ENCODE measurements around the gene PPP6R3.
"Not testable (repeated sequence)": the region's sequence is repeated elsewhere in the genome, so short reads cannot be mapped to it uniquely, and the experiment has no call there.

PPP6R3 gene

DNA sequence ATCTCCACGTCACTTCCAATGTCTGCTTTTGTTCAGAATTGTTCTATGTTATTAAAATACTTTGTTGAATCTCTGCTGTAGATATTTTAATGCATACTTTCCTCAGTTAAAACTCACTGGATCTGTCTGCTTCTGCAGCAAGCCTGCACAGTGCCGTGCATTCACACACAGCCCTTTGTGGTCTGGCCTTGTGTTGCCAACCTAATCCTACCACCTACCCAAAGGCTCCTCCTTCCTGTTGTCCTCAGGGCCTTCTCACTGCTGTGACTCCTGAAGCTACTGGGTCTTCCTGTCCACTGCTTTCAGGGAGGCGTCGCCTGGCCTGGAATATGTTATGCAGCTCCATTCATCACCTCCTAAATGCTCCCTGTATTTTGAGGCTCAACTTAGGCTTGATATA lies 67.0 kb downstream of the PPP6R3 start:
- ATAC-seq: no peak

DNA sequence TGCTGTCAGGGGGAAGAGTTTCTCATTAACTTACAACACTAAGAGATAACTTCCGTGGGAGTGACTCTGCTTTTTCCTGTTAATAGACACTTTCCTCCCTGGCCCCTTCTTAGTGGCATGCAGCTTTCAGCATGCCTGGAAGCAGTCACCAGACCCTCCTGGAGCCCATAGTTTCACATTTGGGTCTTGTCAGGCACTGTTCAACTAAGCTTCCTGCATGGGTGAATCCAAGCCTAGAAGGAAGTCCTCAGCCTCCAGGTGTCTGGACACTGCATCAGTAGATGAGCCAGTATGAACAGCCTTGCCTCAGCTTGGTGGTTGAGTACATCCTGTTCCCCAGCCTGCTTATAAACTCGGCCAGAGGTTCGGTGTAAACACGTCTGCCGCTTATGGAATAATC lies 68.1 kb downstream of the PPP6R3 start:
- ATAC-seq: peak in 1 of 2 donors; percentile 49

DNA sequence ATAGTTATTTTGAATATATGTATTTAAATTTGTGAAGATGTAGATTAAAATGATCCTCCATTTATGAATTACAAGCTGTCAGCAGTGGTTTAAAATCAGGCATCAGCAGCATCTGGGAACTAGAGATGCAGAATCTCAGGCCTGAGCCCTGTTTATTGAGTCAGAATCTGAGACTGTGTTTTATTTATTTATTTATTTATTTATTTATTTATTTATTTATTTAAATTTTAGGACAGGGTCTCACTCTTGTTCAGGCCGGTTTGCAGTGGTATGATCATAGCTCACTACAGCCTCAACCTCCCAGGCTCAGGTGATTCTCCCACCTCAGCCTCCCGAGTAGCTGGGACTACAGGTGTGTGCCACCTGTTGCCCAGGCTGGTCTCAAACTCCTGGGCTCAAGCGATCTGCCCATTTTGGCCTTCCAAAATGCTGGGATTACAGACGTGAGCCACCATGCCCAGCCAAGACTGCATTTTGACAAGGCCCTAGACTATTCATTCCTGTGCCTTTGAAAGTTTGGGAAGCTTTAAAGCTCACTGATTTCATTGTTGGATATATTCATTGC lies 70.7 kb downstream of the PPP6R3 start:
- no peak for ATAC-seq

DNA sequence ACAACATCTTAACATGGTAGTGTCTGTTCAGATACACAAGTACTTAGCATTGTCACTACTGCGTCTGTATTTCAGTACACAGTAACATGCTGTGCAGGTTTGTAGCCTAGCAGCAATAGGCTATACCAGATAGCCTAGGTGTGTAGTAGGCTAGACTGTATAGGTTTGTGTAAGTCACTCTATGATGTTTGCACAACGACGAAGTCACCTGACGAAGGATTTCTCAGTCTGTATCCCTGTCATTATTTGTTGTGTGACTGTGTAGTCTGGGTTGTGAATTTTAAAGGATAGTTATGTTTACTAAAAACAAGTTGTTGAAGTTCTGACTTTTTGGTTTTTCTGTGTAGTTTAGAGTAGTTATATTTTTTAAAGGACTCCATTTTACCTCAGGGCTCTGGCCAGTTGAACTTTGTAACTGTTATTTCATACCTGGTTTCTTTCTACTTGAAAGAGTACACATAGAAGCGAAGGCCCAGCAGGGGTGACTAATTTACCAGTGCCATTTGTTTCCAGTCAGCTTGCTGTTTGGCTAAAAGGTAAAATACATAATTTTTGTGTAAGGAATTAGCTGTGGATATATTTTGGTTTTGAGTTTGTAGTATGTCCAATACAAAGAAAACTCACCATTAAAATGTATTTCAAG lies 72.3 kb downstream of the PPP6R3 start:
- ATAC-seq: no peak

DNA sequence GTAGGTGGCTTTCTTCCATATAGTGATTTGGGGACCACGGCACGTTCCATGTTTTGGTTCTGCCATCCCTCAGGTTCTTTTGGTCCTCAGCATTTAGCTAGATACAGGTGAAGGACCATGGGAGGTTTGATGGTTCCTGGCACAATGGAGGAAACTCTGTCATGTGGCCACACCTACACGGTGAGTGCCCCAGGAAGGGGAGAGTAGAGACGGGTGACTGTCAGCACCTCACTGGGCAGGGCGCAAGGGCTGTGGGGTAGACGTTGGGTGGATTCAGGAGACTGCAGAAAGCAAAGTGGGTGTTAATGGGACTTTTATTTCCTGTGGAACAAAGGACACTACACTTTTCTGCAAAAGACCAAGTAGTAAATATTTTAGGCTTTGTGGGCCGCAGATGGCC lies 73.4 kb downstream of the PPP6R3 start:
- ATAC-seq: no peak

DNA sequence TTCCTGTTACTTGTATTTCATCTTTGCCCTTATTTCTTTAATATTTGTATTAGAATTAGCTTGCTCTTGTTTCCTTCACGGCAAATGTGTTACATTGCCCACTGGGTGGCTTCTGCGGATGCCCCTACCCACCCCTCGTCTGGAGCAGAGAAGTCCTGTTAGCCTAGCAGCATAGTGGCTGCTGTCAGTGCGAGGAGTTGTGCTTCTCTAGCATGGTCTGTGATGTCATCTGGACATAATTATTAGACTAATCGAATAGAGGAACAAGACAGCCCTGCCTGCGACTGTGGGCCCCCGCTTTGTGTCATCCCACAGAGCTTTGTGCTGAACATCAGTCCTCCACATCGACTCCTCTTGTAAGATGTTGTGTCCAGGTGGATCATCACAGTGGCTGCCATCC lies 74.5 kb downstream of the PPP6R3 start:
- no peak for ATAC-seq

DNA sequence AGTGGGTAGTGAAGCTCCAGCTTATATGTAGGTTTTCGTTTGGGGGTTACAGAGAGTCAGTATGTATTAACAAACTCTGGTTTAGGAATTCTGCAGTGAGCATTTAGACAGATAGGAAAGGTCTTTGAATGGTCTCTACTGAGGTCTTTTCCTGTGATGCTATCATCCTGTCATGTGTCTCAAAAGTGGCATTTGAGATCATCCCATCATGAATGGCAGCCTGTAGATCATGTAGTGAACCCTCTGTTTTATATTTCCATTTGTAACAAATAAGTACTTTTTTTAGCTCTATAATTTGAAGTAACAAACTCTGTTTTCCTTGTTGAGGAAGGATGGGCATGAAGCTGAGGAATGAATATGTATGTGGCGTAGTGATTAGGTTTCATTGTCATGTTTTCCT lies 76.2 kb downstream of the PPP6R3 start:
- no peak for ATAC-seq

DNA sequence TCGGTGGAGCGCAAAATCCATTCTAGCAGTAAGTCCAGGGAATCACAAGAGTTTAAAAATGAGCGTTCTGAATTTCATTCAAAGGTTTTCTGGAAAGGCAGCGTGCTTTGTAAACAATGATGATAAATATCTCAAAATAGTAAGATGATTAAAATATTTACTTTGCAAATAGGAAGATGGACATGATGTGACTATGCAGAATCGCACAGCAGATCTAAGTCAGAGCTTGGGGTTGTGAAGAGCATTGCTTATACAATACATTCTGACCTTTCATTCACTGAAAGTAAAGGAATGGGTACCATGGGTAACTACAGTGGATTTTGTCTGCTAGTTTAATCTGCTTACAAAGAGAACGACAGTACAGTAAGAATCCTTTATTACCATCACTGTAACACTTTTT lies 77.5 kb downstream of the PPP6R3 start:
- no peak for ATAC-seq

DNA sequence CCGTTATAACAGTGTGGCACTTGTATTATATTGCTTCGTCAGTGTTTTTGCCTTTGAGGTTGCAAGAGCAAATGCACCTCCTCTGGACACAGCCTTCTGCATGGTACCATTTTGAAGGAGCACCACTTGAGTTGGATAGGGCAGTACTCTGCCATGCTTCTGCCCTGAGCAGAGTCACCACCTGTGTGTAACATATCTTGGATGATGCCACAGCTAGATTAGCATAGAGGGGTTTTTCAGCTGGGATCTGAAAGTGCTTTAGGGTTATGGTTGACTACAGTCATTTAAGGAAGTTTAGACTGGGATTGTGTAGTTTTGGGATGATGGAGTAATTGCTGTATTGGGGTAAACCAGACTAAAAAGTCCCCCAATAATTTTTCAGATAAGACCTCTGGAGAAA lies 78.8 kb downstream of the PPP6R3 start:
- no peak for ATAC-seq

DNA sequence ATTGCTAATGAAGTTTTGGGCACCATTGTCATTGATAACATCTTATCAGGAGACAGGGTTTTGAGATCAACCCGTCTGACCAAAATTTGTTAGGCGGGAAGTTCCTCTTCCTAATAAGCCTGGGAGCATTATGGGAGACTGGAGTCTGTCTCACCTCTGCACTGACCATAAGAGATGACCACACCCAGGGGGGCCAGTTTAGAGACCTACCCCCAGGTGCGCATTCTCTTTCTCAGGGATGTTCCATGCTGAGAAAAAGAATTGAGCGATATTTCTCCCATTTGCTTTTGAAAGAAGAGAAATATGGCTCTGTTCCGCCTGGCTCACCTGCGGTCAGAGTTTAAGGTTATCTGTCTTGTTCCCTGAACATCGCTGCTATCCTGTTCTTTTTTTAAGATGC lies 80.0 kb downstream of the PPP6R3 start:
- not testable (repeated sequence) for ATAC-seq

DNA sequence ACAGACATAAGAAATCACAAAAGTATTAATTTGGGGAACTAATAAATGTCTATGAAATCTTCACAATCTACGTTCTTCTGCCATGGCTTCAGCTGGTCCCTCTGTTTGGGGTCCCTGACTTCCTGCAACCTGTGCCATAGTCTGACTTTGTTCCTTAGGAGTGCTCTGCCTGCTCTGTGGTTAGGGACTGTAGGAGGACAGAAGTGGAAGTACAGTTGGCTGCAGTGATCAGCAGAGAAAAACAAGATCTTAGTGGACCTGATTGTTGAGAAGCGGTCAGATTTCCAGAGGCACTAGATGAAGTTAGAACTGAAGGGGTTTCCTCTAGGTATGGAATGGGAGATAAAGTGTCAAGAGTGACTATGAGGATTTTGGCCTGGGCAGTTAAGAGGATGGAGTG lies 80.6 kb downstream of the PPP6R3 start:
- no peak for ATAC-seq

DNA sequence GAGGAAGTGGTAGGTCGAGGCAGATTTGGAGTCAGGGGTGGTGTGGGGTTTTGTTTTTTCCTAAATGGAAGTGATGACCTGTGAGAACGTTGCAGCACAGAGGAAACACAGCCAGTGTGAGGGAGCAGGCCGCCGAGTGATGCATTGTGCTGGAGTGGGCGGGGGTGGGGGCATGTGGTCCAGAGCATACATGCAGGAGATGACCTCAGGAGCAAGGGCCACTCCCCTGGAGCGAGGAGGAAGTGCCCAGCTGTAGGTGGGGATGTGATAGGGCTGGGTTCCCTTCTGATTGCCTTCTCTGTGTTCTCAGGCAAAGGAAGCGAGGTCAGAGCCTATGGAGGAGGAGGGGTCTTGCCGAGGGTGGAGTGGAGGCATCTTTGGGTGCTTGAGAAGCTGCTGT lies 81.4 kb downstream of the PPP6R3 start:
- ATAC-seq: no peak

DNA sequence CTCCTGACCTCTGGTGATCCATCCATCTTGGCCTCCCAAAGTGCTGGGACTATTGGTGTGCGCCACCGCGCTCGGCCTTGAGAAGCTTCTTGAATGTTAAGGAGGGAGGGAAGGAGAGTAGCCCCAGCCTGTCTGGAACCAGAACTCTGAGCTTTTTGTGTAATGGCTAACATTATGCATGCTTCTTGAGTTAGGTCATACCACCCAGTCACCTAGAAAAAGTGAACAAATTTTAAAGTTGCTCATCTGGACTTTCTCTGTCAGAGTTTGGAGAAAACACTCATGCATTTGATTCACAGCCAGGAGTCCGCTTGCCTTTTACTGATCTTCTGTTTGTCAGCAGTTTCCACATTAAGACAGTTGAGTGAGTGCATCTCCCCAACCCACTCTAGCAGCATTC lies 82.1 kb downstream of the PPP6R3 start:
- no peak for ATAC-seq

DNA sequence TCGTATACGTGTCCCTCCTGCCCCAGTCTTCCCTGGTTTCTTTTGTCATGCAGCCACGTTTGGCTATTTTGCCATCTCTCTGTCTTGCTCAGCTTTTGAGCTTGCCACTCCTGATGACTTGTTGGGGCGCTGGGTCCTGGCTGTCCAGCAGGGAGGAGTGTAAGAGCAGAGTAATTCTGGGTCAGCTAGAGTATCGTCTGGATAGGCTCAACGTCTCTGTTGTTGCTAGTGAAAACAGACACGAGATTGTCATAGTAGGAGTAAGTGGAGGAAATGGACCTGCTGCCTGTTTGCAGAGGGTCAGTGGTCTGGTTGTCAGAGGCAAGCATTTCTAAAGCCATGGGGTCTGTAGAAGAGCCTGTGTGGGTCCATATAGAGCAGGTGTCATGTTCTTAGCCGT lies 83.0 kb downstream of the PPP6R3 start:
- no peak for ATAC-seq

DNA sequence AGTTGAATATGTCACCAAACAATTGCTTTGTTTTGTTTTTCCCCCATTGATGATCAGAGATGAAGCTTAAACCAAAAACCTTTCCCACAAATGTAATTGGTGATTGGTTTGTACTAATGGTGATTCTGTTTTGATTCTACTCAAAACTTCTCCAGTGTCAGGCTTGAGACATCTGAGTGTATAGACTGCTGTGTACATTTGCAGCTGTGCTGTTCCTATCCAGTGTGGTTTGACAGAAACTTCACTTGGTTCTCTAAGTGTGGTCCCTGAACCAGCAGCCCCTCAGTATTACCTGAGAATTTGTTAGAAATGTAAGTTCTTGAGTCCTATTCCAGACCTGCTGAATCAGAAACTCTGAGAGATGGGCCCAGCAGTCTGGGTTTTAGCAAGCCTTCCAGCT lies 84.8 kb downstream of the PPP6R3 start:
- ATAC-seq: no peak

DNA sequence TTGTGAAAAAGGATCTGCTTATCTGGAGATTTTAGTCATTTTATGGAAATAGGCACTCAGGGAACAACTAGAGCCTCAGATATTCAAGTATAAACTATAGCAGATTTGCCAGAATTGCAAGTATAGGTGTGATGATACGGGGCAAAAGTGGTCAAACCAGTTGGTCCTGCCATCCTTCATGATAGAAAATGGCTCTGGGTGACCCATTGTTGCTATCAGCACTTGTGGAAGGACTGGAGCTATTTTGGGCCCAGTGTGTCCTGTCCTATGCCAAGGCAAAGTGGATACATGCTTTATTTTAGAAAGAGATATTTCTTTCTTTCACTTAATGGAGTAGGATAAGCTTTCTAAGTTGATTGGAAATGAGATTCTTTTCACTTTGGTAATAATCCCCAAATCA lies 85.2 kb downstream of the PPP6R3 start:
- no peak for ATAC-seq

DNA sequence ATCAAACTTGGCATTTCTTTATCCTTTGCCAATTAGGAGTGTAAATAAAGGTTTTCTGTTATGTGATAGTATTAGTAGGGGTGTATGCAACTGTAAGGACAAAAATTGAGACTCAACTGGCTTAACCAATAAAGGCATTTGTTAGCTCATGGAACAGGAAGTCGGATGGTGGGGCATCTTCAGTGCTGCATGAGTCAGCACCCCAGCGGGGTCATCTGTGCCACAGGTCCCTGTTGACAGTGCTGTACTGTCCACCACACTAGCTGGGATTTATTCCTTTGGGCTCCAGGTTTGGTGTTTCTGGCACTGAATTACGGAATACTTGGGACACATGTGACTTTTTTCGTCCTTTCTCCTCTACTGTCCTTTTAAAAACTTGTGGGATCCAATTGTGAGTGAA lies 86.0 kb downstream of the PPP6R3 start:
- ATAC-seq: no peak

DNA sequence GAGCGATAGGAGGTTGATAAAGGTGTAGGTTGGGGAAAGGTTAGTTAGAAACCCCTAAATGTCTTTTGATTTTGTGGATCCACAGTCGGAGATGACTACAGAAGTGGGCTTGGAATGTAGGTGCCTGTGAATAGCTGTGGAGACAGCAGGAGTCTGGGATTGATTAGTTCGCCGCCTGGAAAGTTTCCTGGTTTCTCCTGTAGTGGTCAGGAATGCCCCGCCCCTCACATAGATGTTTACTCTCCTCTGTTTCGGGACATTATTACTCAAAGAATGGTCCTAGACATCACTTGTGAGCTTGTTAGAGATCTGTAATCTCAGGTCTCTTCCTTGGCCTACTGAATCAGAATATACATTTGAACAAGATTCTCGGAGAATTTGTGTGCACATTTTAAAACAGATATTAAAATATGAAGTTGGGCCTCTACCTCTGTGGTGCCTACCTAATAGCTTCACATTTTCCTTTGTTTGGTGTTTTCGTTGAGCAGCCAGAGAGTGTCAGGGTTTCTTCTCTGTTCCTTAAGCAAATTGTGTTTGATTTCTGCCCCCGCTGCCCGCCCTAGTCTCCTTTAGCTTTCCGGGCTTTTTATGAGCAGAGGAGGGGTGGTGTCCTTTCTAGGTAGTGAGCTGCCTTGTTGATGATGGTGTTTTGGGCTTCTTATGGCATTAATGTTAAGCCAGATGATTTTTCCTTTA lies 89.4 kb downstream of the PPP6R3 start:
- ATAC-seq: no peak

DNA sequence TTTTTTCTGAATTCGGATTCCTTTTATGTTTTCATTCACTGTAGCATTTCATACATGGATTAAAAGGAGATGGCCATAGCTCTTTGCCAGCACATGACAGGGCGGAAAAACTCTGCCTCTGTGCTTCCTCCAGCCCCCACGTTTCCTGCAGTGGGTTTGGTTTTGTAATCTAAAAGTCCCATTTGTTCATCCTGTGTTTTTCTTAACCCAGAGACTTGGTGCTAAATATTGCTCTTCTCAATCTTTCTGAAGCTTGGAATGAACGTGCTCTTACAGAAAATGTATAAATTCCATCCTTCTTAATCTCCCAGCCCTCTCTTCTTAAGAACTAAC lies 89.9 kb downstream of the PPP6R3 start:
- no peak for ATAC-seq

DNA sequence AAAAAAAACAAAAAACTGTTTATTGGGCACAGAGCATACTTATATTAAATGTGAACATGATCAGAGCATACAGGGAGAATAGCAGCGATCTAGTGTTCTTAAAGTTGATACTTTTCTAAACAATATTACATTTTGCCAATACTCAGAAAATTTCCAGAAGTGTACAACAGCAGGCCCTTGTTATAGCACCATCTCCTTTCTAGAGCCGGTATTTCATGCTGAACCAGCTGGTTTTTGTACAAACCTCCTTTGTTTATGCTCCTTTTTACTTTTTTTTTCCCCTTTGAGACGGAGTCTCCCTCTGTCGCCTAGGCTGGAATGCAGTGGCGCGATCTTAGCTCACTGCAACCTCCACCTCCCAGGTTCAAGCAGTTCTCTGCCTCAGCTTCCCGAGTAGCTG lies 90.7 kb downstream of the PPP6R3 start:
- ATAC-seq: no peak

DNA sequence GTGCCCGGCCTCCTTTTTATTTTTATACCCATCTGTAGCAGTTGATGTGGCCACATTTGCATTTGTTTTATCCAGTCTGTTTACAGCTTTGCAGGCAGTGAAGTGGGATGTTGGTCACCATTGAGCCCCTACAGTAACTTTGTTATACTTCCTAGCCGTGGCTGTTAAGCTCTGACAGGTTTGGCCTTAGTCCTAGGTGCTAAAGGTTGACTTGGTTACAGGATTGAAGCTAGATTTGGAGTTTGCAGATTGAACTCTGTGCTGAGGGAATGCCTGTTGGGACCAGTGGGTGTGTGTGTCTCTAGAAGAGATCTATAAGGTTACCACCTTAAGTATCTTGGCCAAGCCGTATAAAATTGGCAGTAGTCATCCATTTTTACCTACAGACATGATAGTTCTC lies 91.2 kb downstream of the PPP6R3 start:
- no peak for ATAC-seq

DNA sequence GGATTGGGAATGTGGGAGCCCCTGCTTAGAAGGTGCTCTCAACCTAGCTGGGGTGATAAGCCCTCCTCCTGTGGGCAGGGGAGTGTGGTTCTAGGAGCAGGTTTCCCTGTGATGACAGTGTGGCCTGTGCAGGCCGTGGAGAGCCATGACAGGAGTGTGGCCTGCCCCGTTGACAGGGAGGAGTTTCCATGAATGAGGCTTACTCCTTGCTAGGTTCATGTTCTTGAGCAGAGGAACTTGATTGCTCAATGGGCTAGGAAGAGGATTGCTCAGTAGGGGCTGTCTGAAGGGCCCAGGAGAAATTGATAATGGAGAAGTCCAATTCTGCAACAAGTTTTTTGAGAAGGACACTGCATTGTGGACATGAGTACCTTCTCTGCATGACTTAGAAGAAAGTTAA lies 92.0 kb downstream of the PPP6R3 start:
- ATAC-seq: no peak

DNA sequence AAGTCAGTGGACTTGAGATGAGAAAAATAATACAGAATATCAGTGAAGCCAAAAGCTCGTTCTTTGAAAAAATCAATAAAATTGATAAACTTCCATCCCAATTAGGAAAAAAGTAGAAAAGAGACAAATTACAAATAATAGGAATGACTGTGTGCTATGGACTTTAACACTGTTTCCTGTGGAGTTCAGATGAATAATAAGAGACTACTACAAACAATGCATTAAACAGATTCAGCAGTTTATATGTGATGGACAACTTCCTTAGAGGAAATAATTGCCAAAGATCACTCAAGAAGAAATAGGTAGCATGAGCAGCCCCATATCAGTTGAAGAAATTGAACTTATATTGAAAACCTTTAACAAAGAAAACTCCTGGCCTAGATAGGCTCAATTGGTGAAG lies 99.7 kb downstream of the PPP6R3 start:
- ATAC-seq: no peak

DNA sequence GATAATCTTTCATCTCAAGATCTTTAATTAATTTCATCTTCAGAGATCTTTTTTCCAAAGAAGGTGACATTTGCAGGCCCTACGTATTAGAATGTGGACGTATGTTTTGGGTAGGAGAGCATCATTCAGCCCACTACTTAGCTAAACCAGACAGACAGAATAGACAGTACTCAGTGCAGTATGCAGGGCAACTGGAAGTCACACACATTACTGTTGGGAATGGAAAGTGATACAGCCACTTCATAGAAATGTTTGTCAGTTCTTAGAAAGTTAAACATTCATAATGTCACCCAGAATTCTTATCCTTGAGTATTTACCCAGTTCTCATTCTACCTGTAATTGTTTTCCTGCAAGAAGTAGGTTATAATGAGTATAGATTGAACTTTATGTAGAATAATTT lies 102.9 kb downstream of the PPP6R3 start:
- no peak for ATAC-seq

DNA sequence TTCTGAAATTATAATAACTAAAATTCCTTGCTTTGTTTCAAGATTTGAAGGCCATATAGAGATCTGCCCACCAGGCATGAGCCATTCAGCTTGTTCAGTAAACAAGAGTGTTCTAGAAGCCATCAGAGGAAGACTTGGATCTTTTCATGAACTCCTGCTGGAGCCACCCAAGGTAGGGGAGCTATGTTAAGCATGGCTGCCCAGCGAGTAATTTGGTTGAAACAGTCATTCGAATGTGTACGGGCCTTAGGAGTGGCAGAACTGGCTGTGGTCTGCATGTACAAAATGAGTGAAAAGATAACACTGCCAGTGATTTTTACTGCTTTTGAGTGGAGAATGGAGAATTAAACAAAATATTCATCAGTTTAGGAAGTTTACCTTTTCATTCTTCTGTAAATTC lies 103.7 kb downstream of the PPP6R3 start:
- ATAC-seq: no peak

All from activated CD4-positive, CD25-positive, alpha-beta regulatory T cell treated with anti-CD3 and anti-CD28 coated beads, Interleukin-2, amount 50 U/mL, for 24 hours (primary cell).